SK-N-SH treated with all-trans-retinoic acid at 6 μM for 48 hours (cell line): Measurements from ENCODE around the gene CEP131.

ENCODE experiments used
- CSDC2 ChIP-seq: fragments of 250-450 bp; sonication (Bioruptor Pico); IDR thresholded peaks from 2 replicates; pipeline ENCODE4 v1.5.0; 2020; ENCODE audit warnings: mild to moderate bottlenecking, moderate library complexity
- GLIS3 ChIP-seq: fragments of 250-450 bp; sonication (Bioruptor Pico); IDR thresholded peaks from 2 replicates; pipeline ENCODE4 v1.5.0; 2020; ENCODE audit warnings: mild to moderate bottlenecking, moderate library complexity
- ISL1 ChIP-seq: fragments of 250-450 bp; sonication (Bioruptor Pico); IDR thresholded peaks from 2 replicates; pipeline ENCODE4 v2.1.2; 2022; ENCODE audit warnings: mild to moderate bottlenecking, moderate library complexity
- PPARA ChIP-seq: fragments of 250-450 bp; sonication (Bioruptor Pico); IDR thresholded peaks from 2 replicates; pipeline ENCODE4 v1.5.0; 2020; ENCODE audit warnings: mild to moderate bottlenecking, borderline replicate concordance
- RARB ChIP-seq: fragments of 250-450 bp; sonication (Bioruptor Pico); IDR thresholded peaks from 2 replicates; pipeline ENCODE4 v1.8.0; 2021; ENCODE audit warnings: mild to moderate bottlenecking, moderate library complexity
- TOX ChIP-seq: fragments of 250-450 bp; sonication (Bioruptor Pico); IDR thresholded peaks from 2 replicates; pipeline ENCODE4 v1.8.0; 2021; ENCODE audit warnings: mild to moderate bottlenecking, moderate library complexity, borderline replicate concordance
- ZC3H10 ChIP-seq: fragments of 250-450 bp; sonication (Bioruptor Pico); IDR thresholded peaks from 2 replicates; pipeline ENCODE4 v1.5.1; 2021; ENCODE audit warnings: mild to moderate bottlenecking, moderate library complexity
- ZFP3 ChIP-seq: fragments of 250-450 bp; sonication (Bioruptor Pico); IDR thresholded peaks from 2 replicates; pipeline ENCODE4 v1.5.0; 2020; ENCODE audit warnings: mild to moderate bottlenecking, moderate library complexity
- ZNF70 ChIP-seq: fragments of 450-650 bp; formaldehyde crosslinking; IDR thresholded peaks from 2 replicates; pipeline ENCODE4 v1.5.0; 2020; ENCODE audit warnings: mild to moderate bottlenecking, moderate library complexity
- TF ChIP-seq, protein P1 (sequence below): fragments of 250-450 bp; sonication (Bioruptor Pico); IDR thresholded peaks from 2 replicates; pipeline ENCODE4 v1.8.0; 2020; ENCODE audit warnings: mild to moderate bottlenecking, moderate library complexity, borderline replicate concordance
- TF ChIP-seq, protein P2 (sequence below): fragments of 250-450 bp; sonication (Bioruptor Pico); IDR thresholded peaks from 2 replicates; pipeline ENCODE4 v1.8.0; 2021; ENCODE audit warnings: low read depth, mild to moderate bottlenecking, moderate library complexity, borderline replicate concordance
- TF ChIP-seq, protein P3 (sequence below): fragments of 250-450 bp; sonication (Bioruptor Pico); IDR thresholded peaks from 2 replicates; pipeline ENCODE4 v1.5.1; 2021; ENCODE audit warnings: mild to moderate bottlenecking, moderate library complexity
- TF ChIP-seq, protein P4 (sequence below): fragments of 250-450 bp; sonication (Bioruptor Pico); IDR thresholded peaks from 2 replicates; pipeline ENCODE4 v1.5.1; 2020; ENCODE audit warnings: low read depth, mild to moderate bottlenecking, moderate library complexity

DNA sequence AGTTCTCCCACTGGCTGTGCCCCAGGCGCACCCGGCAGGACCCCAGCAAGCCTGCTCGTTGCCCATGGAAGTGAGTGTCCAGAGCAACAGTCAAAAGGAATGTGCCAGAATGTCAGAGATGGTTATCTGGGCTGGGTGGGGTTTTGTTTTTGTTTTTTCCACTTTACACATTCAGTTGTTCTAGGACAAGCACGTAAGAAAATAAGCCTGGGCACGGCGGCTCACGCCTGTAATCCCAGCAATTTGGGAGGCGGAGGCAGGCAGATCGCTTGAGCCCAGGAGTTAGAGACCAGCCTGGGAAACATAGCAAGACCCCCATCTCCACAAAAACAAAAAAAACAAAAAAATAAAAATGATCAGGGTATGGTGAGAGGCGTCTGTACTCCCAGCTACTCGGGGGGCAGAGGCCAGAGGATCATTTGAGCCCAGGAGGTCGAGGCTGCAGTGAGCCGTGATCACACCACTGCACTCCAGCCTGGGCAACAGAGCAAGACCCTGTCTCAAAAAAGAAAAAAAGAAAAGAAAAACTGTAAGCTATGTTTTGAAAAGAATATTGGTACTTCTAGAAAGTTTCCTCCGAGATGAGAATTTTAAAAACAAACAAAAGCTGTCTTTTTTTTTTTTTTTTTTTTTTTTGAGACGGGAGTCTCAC, 24.7 kb upstream of the CEP131 start:
- TF ChIP-seq, protein P1, sequence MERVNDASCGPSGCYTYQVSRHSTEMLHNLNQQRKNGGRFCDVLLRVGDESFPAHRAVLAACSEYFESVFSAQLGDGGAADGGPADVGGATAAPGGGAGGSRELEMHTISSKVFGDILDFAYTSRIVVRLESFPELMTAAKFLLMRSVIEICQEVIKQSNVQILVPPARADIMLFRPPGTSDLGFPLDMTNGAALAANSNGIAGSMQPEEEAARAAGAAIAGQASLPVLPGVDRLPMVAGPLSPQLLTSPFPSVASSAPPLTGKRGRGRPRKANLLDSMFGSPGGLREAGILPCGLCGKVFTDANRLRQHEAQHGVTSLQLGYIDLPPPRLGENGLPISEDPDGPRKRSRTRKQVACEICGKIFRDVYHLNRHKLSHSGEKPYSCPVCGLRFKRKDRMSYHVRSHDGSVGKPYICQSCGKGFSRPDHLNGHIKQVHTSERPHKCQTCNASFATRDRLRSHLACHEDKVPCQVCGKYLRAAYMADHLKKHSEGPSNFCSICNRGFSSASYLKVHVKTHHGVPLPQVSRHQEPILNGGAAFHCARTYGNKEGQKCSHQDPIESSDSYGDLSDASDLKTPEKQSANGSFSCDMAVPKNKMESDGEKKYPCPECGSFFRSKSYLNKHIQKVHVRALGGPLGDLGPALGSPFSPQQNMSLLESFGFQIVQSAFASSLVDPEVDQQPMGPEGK (CRISPR knock-in tag) = no peak
- TF ChIP-seq CSDC2 = no peak
- no peak for TF ChIP-seq RARB (CRISPR knock-in tag)
- TF ChIP-seq, protein P2, sequence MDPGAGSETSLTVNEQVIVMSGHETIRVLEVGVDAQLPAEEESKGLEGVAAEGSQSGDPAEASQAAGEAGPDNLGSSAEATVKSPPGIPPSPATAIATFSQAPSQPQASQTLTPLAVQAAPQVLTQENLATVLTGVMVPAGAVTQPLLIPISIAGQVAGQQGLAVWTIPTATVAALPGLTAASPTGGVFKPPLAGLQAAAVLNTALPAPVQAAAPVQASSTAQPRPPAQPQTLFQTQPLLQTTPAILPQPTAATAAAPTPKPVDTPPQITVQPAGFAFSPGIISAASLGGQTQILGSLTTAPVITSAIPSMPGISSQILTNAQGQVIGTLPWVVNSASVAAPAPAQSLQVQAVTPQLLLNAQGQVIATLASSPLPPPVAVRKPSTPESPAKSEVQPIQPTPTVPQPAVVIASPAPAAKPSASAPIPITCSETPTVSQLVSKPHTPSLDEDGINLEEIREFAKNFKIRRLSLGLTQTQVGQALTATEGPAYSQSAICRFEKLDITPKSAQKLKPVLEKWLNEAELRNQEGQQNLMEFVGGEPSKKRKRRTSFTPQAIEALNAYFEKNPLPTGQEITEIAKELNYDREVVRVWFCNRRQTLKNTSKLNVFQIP (CRISPR knock-in tag) = no peak
- TF ChIP-seq PPARA = no peak
- TF ChIP-seq ISL1 = no peak
- no peak for TF ChIP-seq ZNF70
- TF ChIP-seq ZC3H10 (CRISPR knock-in tag) = no peak
- TF ChIP-seq, protein P3, sequence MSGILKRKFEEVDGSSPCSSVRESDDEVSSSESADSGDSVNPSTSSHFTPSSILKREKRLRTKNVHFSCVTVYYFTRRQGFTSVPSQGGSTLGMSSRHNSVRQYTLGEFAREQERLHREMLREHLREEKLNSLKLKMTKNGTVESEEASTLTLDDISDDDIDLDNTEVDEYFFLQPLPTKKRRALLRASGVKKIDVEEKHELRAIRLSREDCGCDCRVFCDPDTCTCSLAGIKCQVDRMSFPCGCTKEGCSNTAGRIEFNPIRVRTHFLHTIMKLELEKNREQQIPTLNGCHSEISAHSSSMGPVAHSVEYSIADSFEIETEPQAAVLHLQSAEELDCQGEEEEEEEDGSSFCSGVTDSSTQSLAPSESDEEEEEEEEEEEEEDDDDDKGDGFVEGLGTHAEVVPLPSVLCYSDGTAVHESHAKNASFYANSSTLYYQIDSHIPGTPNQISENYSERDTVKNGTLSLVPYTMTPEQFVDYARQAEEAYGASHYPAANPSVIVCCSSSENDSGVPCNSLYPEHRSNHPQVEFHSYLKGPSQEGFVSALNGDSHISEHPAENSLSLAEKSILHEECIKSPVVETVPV (CRISPR knock-in tag) = no peak
- TF ChIP-seq, protein P4, sequence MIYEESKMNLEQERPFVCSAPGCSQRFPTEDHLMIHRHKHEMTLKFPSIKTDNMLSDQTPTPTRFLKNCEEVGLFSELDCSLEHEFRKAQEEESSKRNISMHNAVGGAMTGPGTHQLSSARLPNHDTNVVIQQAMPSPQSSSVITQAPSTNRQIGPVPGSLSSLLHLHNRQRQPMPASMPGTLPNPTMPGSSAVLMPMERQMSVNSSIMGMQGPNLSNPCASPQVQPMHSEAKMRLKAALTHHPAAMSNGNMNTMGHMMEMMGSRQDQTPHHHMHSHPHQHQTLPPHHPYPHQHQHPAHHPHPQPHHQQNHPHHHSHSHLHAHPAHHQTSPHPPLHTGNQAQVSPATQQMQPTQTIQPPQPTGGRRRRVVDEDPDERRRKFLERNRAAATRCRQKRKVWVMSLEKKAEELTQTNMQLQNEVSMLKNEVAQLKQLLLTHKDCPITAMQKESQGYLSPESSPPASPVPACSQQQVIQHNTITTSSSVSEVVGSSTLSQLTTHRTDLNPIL = no peak
- TF ChIP-seq GLIS3 = no peak
- no peak for TF ChIP-seq TOX (CRISPR knock-in tag)
- no peak for TF ChIP-seq ZFP3
